ENCODE results near the gene DNAH2. TPM values are rescaled to one million over a fixed set of nuclear protein-coding genes. Genes with fewer than 3 reads are reported as not detected.

DNAH2 gene
- total RNA-seq, 4 donors from 2014 or later = 0.08 to 0.31 TPM; not detected in 2

DNA sequence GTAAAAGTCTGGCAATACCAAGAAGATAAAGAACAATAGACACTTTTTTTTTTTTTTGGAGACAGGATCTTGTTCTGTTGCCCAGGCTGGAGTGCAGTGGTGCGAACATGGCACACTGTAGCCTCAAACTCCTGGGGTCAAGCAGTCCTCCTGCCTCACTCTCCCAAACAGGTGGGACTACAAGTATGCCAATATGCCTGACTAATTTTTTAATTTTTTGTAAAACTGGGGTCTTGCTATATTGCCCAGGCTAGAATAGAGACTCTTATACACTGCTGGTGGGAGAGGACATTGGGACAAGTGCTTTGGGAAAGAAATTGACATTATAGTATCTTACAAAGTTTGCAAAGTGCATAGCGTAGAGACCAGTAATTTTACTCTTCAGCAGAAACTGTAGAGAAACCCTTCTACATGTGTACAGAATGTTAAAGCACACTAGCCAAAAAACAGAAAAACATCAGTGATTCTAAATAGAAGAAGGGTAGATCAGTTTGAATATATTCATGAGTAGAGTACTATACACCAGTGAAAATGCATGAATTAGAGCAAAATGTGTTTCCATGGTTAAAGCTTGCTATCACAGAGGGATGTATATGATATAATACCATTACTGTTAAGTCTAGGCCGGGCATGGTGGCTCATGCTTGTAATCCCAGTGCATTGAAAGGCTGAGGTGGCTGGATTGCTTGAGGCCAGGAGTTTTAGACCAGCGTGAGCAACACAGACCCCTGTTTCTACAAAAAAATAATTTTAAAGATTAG lies 19.5 kb upstream of the DNAH2 start:
- Histone ChIP-seq H3K9me3 (no peaks in the 10 kb centered on the region), H3K27me3 (peaks cover 23% of the 10 kb centered on the region), H3K4me3 (no peak overlapping the region), H3K27ac (no peak overlapping the region), H3K4me1 (no peaks in the 10 kb centered on the region), H3K36me3 (peaks cover 0 to 58% of the 10 kb centered on the region in 2 donors)
- WGBS, 2 donors (ENCODE audit: low coverage in 1 of 2) = 92 to 98% methylated on average over 4 of the region's 4 CpGs
- no peak for ATAC-seq
- TF ChIP-seq, protein P1, sequence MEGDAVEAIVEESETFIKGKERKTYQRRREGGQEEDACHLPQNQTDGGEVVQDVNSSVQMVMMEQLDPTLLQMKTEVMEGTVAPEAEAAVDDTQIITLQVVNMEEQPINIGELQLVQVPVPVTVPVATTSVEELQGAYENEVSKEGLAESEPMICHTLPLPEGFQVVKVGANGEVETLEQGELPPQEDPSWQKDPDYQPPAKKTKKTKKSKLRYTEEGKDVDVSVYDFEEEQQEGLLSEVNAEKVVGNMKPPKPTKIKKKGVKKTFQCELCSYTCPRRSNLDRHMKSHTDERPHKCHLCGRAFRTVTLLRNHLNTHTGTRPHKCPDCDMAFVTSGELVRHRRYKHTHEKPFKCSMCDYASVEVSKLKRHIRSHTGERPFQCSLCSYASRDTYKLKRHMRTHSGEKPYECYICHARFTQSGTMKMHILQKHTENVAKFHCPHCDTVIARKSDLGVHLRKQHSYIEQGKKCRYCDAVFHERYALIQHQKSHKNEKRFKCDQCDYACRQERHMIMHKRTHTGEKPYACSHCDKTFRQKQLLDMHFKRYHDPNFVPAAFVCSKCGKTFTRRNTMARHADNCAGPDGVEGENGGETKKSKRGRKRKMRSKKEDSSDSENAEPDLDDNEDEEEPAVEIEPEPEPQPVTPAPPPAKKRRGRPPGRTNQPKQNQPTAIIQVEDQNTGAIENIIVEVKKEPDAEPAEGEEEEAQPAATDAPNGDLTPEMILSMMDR (IDR thresholded peaks at IDR 0.05) = no peak
- TF ChIP-seq EP300 (IDR thresholded peaks at IDR 0.05) = no peak
- no peak for TF ChIP-seq POLR2AphosphoS5 (IDR thresholded peaks at IDR 0.05)
- TF ChIP-seq POLR2A (IDR thresholded peaks at IDR 0.05) = no peak

DNA sequence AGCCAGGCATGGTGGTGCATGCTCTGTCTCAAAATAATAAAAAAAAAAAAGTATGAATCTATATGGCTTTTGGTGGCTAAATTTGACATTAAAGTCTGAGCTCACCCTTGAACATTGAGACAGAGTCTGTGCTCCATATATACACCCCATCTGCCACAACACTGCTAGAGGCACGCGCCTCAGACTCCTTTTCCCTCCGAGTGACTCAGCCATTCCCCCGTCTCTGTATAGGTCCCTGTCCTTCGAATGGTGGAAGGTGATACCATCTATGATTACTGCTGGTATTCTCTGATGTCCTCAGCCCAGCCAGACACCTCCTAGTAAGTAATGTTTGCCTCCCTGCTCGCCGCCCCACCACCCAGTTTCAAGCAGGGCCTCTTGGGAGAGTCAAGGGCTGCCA lies 17.0 kb upstream of the DNAH2 start:
- Histone ChIP-seq H3K4me1 (peaks cover 0 to 20% (median 10%) of the 10 kb centered on the region in 3 donors), H3K36me3 (peaks cover 0 to 46% of the 10 kb centered on the region in 2 donors), H3K27ac (no peak overlapping the region), H3K27me3 (peaks cover 48% of the 10 kb centered on the region), H3K9me3 (no peaks in the 10 kb centered on the region), H3K4me3 (no peak overlapping the region)
- TF ChIP-seq EP300 (IDR thresholded peaks at IDR 0.05) = no peak
- no peak for TF ChIP-seq POLR2AphosphoS5 (IDR thresholded peaks at IDR 0.05)
- TF ChIP-seq, protein P1 (IDR thresholded peaks at IDR 0.05) = no peak
- TF ChIP-seq POLR2A (IDR thresholded peaks at IDR 0.05) = no peak
- no peak for ATAC-seq
- WGBS, 2 donors (ENCODE audit: low coverage in 1 of 2) = 80 to 95% methylated on average over 1 to 7 of the region's 7 CpGs

DNA sequence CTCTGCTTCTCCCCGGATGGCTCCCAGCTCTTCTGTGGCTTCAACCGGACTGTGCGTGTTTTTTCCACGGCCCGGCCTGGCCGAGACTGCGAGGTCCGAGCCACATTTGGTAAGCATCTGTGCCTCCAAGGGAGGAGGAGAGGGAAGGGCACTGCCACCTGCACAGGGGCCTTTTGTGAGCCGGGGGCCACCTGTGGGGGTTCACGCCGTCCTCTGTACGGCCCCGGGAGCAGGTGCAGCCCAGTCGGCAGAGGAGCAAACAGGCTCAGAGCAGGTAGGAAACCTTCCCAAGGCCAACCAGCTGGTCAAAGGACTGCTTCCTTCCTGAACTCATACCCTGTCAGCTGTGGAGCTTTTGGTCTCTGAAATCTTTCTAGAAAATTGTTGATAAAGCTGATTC lies 15.9 kb upstream of the DNAH2 start:
- no peak overlapping the region for H3K4me3 ChIP-seq

DNA sequence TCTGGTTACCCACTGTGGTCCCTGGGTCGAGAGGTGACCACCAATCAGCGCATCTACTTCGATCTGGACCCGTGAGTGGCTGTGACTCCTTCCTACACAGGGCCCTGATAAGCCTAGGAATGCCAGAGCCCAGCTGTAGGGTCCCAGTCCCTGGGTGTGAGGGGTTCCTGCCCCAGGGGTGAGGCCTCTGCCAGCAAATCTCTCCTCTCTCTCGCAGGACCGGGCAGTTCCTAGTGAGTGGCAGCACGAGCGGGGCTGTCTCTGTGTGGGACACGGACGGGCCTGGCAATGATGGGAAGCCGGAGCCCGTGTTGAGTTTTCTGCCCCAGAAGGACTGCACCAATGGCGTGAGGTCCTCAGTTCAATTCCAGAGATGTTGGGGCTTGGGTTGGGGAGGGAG lies 14.8 kb upstream of the DNAH2 start:
- no peak overlapping the region for H3K4me3 ChIP-seq
- ATAC-seq = no peak
- no peak overlapping the region for H3K27ac ChIP-seq
- H3K27me3 ChIP-seq = peaks cover 71% of the 10 kb centered on the region
- TF ChIP-seq, protein P1 (IDR thresholded peaks at IDR 0.05) = no peak
- TF ChIP-seq POLR2AphosphoS5 (IDR thresholded peaks at IDR 0.05) = no peak
- H3K9me3 ChIP-seq = no peaks in the 10 kb centered on the region
- peaks cover 0 to 41% of the 10 kb centered on the region in 2 donors for H3K36me3 ChIP-seq
- peaks cover 0 to 25% (median 11%) of the 10 kb centered on the region in 3 donors for H3K4me1 ChIP-seq
- 93% methylated on average over 2 of the region's 13 CpGs; no CpG with 5 or more reads in 1 of the 2 donors for WGBS, 2 donors (ENCODE audit: low coverage in 1 of 2)

More for the DNA sequence above, 15.9 kb upstream of the DNAH2 start:
- H3K4me1 ChIP-seq = peaks cover 0 to 25% (median 11%) of the 10 kb centered on the region in 3 donors
- 84% methylated on average over 6 of the region's 14 CpGs; no CpG with 5 or more reads in 1 of the 2 donors for WGBS, 2 donors (ENCODE audit: low coverage in 1 of 2)
- TF ChIP-seq, protein P1 (IDR thresholded peaks at IDR 0.05) = no peak
- no peak for TF ChIP-seq POLR2A (IDR thresholded peaks at IDR 0.05)
- TF ChIP-seq POLR2AphosphoS5 (IDR thresholded peaks at IDR 0.05) = no peak
- TF ChIP-seq EP300 (IDR thresholded peaks at IDR 0.05) = no peak
- peaks cover 60% of the 10 kb centered on the region for H3K27me3 ChIP-seq
- H3K36me3 ChIP-seq = peaks cover 0 to 41% of the 10 kb centered on the region in 2 donors
- H3K27ac ChIP-seq = no peak overlapping the region
- no peaks in the 10 kb centered on the region for H3K9me3 ChIP-seq
- ATAC-seq = no peak
